Endothelial cell of umbilical vein (primary cell): ENCODE results near the gene TM4SF5. TPM values are rescaled to one million over a fixed set of nuclear protein-coding genes. Genes with fewer than 3 reads are reported as not detected.

Experiments used
- BruUV-seq: library from RNA; stranded (reverse); fragments of 400-500 nt; replicated peaks from 2 replicates; lab custom pipeline; 2021; lab: Mats Ljungman, UMichigan
- CTCF ChIA-PET: fragments of 300-600, 350-600 bp; sonication (Branson Sonifier 250); formaldehyde crosslinking; loops from one replicate; lab custom pipeline; 2021; ENCODE audit warnings: antibody characterized with exemption, inconsistent platforms; lab: Charles Lee
- POLR2A ChIA-PET: fragments of 300-600, 350-600 bp; sonication (Branson Sonifier 250); formaldehyde crosslinking; loops from one replicate; lab custom pipeline; 2021; ENCODE audit warnings: antibody characterized with exemption, inconsistent platforms; lab: Charles Lee
- DNase-seq: peaks from one replicate; pipeline ENCODE4 v3.0.0-alpha.2; 2011; ENCODE audit warnings: low read depth, low spot score
- FAIRE-seq: peaks from 2 replicates; lab custom pipeline; 2011; peaks lifted over from hg19 to GRCh38; lab: Jason Lieb, UNC
- H2AFZ ChIP-seq: 2 replicates; pipeline ENCODE4 v1.6.0; 2012; ENCODE audit warnings: low read depth, low read length, control low read depth, inconsistent platforms
- H3K27ac ChIP-seq: 2 replicates; pipeline ENCODE4 v1.5.1; 2011; ENCODE audit warnings: low read depth, mild to moderate bottlenecking, control low read depth, low read length, moderate library complexity; ENCODE audit not compliant: insufficient read depth
- H3K27me3 ChIP-seq, 2 experiments: 2 replicates each; pipeline versions ENCODE4 v1.6.0 to v1.6.1; 2011; ENCODE audit warnings: low read length in 2 of 2, mixed read lengths in 1 of 2; ENCODE audit not compliant: control insufficient read depth in 2 of 2, insufficient read depth in 2 of 2
- H3K36me3 ChIP-seq, 2 experiments: 2 replicates in 1 of 2; 3 replicates in 1 of 2; pipeline ENCODE4 v1.5.1; 2011; ENCODE audit warnings: low read length in 2 of 2, mild to moderate bottlenecking in 1 of 2, moderate library complexity in 1 of 2; ENCODE audit not compliant: control insufficient read depth in 2 of 2, insufficient read depth in 2 of 2; ENCODE audit errors: extremely low read depth in 1 of 2
- H3K4me1 ChIP-seq: 3 replicates; pipeline ENCODE4 v1.5.1; 2011; ENCODE audit warnings: mild to moderate bottlenecking, low read length; ENCODE audit not compliant: control insufficient read depth, insufficient read depth; ENCODE audit errors: extremely low read depth
- H3K4me2 ChIP-seq: 2 replicates; pipeline ENCODE4 v1.6.1; 2011; ENCODE audit warnings: low read length, control low read depth, mixed read lengths; ENCODE audit not compliant: insufficient read depth
- H3K4me3 ChIP-seq, 3 experiments: fragments of 200-600 bp in 1 of 3; sonication (generic), shearing (Covaris generic) in 1 of 3; replicated peaks in 1 of 3; 2 replicates each; pipeline ENCODE4 v1.5.1; 2011 to 2016; ENCODE audit warnings: control low read depth in 3 of 3, low read length in 3 of 3, mild to moderate bottlenecking in 2 of 3, inconsistent platforms in 1 of 3, low read depth in 1 of 3, moderate library complexity in 1 of 3; ENCODE audit not compliant: insufficient read depth in 1 of 3
- H3K79me2 ChIP-seq: 2 replicates; pipeline ENCODE4 v1.6.0; 2012; ENCODE audit warnings: low read length, inconsistent platforms; ENCODE audit not compliant: control insufficient read depth, insufficient read depth
- H3K9ac ChIP-seq: replicated peaks from 2 replicates; pipeline ENCODE3; 2011; ENCODE audit warnings: low read length, control low read depth; ENCODE audit not compliant: insufficient read depth; ENCODE audit errors: extremely low read depth
- H3K9me1 ChIP-seq: replicated peaks from 3 replicates; pipeline ENCODE4 v1.6.0; 2011; ENCODE audit warnings: mild to moderate bottlenecking, low read length; ENCODE audit not compliant: control insufficient read depth, insufficient read depth; ENCODE audit errors: extremely low read depth
- H3K9me3 ChIP-seq: replicated peaks from 2 replicates; pipeline ENCODE4 v1.5.1; 2012; ENCODE audit warnings: low read length, inconsistent platforms; ENCODE audit not compliant: control insufficient read depth, insufficient read depth
- H4K20me1 ChIP-seq: replicated peaks from 2 replicates; pipeline ENCODE3; 2011; ENCODE audit warnings: mild to moderate bottlenecking, low read length; ENCODE audit not compliant: control insufficient read depth, insufficient read depth; ENCODE audit errors: extremely low read depth
- EZH2 ChIP-seq: IDR thresholded peaks from 2 replicates; pipeline ENCODE4 v1.6.1; 2012; ENCODE audit warnings: borderline replicate concordance, low read depth, mild to moderate bottlenecking, moderate library complexity, low read length, inconsistent platforms; ENCODE audit not compliant: severe bottlenecking
- FOS ChIP-seq: IDR thresholded peaks from 2 replicates; pipeline ENCODE4 v1.6.1; 2011; ENCODE audit warnings: mild to moderate bottlenecking, low read length, moderate library complexity, borderline replicate concordance; ENCODE audit not compliant: insufficient read depth
- GATA2 ChIP-seq: IDR thresholded peaks from 2 replicates; pipeline ENCODE4 v1.7.0; 2011; ENCODE audit warnings: low read depth, mild to moderate bottlenecking, moderate library complexity, mixed read lengths, low read length; ENCODE audit not compliant: insufficient read length, insufficient read depth
- JUN ChIP-seq: IDR thresholded peaks from 2 replicates; pipeline ENCODE4 v1.6.1; 2011; ENCODE audit warnings: borderline replicate concordance, low read depth; ENCODE audit not compliant: insufficient read length, insufficient read depth
- POLR2A ChIP-seq: IDR thresholded peaks from 2 replicates; pipeline ENCODE4 v1.6.1; 2012; ENCODE audit warnings: low read depth, mild to moderate bottlenecking, control low read depth, low read length
- POLR2AphosphoS5 ChIP-seq: IDR thresholded peaks from 2 replicates; pipeline ENCODE4 v1.6.1; 2012; ENCODE audit warnings: low read depth, mild to moderate bottlenecking, control low read depth, low read length, moderate library complexity; ENCODE audit not compliant: insufficient read depth
- dilution Hi-C: fragments of 300-500 bp; cut with MboI; formaldehyde crosslinking; loops from one replicate; pipeline ENCODE4 v1.15.0; 2019; ENCODE audit warnings: low sequenced_read_pairs; ENCODE audit not compliant: extremely low pct_ligation_motif_present
- intact Hi-C: fragments of 100-400 bp; cut with micrococcal nuclease; formaldehyde crosslinking; loops from one replicate; pipeline ENCODE4 v1.10.0; 2022
- polyA plus RNA-seq, 4 experiments: library from polyadenylated mRNA; depleted of rRNA in 3 of 4; stranded (reverse) in 3 of 4; unstranded in 1 of 4; fragments of >200 nt; gene quantifications; 2 replicates each; pipeline versions ENCODE4 v1.2.1 to v1.2.3, GENCODE V29; 2011 to 2012; ENCODE audit warnings: missing spikeins in 1 of 4
- total RNA-seq: library from RNA; stranded (reverse); gene quantifications from 2 replicates; pipeline ENCODE4 v1.2.3, GENCODE V29; 2021
- TF ChIP-seq, protein P1 (sequence below), 2 donors: IDR thresholded peaks; 1 replicate in 1 of 2; 2 replicates in 1 of 2; pipeline ENCODE4 v1.5.1; 2011; ENCODE audit warnings: low read length in 2 of 2, mild to moderate bottlenecking in 2 of 2, moderate library complexity in 2 of 2, control low read depth in 1 of 2, inconsistent platforms in 1 of 2, low read depth in 1 of 2; ENCODE audit not compliant: insufficient read depth in 1 of 2; ENCODE audit errors: extremely low read depth in 1 of 2

TM4SF5 gene
- total and polyA plus RNA-seq, 2 donors (not counting 3 experiments of a cell fraction or from before 2014, with no cell fraction given): not detected

DNA sequence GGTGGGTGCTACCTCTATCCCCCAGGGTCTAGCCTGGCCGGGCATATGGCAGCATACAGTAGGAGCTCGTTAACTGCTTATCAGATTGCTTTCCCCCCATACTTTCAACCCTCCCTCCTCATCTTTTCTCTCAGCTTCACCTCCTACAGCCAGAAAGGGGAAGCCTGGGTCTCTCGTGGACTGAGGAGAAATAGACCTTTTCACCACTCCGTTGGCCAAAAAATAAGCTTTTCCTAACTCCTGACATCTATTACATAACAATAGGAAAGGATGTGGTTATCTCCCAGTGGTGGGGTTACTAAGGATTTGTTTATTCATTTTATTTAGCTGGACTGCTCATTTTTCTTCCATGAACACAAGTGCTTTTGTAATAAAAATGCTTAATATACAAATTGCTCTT lies 23.0 kb upstream of the TM4SF5 start:
- no TSS peak for BruUV-seq
- no peak for FAIRE-seq
- DNase-seq: no peak
- Histone ChIP-seq H3K4me1 (peaks cover 8% of the 10 kb centered on the region), H4K20me1 (no peaks in the 10 kb centered on the region), H3K9me3 (no peaks in the 10 kb centered on the region), H3K27ac (no peak overlapping the region), H3K27me3 (peaks cover 7 to 12% of the 10 kb centered on the region in 2 experiments), H3K4me3 (no peak overlapping the region), H3K9ac (no peak overlapping the region), H3K9me1 (no peaks in the 10 kb centered on the region), H2AFZ (no peak overlapping the region), H3K36me3 (no peaks in the 10 kb centered on the region), H3K4me2 (no peak overlapping the region), H3K79me2 (no peaks in the 10 kb centered on the region)
- ChIA-PET POLR2A (no interaction called here), CTCF (interaction anchor here (0.9 to 1.3 kb wide), 2 partner anchors 13 to 17 kb away, joined by 3 read pairs; no protein-coding TSS in a partner anchor)
- TF ChIP-seq POLR2A (no peak), JUN (no peak), FOS (no peak), GATA2 (no peak)
- intact Hi-C loops: no loop called here
- dilution Hi-C loops: no loop called here

DNA sequence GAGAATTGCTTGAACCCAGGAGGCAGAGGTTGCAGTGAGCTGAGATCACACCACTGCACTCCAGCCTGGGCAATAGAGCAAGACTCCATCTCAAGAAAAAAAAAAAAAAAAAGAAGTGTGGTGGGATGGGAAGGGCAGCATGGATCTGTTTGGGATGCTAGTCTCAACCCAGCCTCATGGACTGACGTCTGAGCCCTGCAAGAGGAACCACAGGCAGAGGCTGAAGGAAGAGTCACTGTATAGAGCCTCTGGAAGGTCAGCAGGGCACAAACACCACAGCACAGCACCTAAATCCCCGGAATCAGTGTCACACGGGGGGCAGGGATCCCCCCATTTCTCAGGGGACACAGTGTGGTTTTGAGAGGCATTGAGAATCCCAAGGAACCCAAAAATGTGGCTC lies 21.1 kb upstream of the TM4SF5 start:
- DNase-seq (no peak), FAIRE-seq (no peak)
- Histone ChIP-seq H3K36me3 (no peaks in the 10 kb centered on the region), H3K4me3 (no peak overlapping the region), H3K27ac (no peak overlapping the region), H3K9me3 (no peaks in the 10 kb centered on the region), H3K9ac (no peak overlapping the region), H3K9me1 (no peaks in the 10 kb centered on the region), H3K79me2 (no peaks in the 10 kb centered on the region), H3K27me3 (peaks cover 14 to 15% of the 10 kb centered on the region in 2 experiments), H3K4me1 (peaks cover 8% of the 10 kb centered on the region), H3K4me2 (no peak overlapping the region), H4K20me1 (no peaks in the 10 kb centered on the region), H2AFZ (no peak overlapping the region)
- POLR2A ChIA-PET: no interaction called here
- no TSS peak for BruUV-seq
- TF ChIP-seq, protein P1, sequence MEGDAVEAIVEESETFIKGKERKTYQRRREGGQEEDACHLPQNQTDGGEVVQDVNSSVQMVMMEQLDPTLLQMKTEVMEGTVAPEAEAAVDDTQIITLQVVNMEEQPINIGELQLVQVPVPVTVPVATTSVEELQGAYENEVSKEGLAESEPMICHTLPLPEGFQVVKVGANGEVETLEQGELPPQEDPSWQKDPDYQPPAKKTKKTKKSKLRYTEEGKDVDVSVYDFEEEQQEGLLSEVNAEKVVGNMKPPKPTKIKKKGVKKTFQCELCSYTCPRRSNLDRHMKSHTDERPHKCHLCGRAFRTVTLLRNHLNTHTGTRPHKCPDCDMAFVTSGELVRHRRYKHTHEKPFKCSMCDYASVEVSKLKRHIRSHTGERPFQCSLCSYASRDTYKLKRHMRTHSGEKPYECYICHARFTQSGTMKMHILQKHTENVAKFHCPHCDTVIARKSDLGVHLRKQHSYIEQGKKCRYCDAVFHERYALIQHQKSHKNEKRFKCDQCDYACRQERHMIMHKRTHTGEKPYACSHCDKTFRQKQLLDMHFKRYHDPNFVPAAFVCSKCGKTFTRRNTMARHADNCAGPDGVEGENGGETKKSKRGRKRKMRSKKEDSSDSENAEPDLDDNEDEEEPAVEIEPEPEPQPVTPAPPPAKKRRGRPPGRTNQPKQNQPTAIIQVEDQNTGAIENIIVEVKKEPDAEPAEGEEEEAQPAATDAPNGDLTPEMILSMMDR (IDR thresholded peaks at IDR 0.05; ENCODE audit: extremely low read depth in 1 of 2, insufficient read depth in 1 of 2, low read depth in 1 of 2, low read length in 2 of 2): no peak
- TF ChIP-seq POLR2AphosphoS5 (no peak), GATA2 (no peak), JUN (no peak), FOS (no peak), EZH2 (no peak)
- intact Hi-C loops: no loop called here
- dilution Hi-C loops: no loop called here
- CTCF ChIA-PET: no interaction called here
